Hepatocyte (in vitro differentiated cells): ENCODE data around the gene SCN7A. TPM values are rescaled to one million over a fixed set of nuclear protein-coding genes. Genes with fewer than 3 reads are reported as not detected.
A peak's percentile ranks its signal among the peaks of the same experiment; 100 is the strongest.

Experiments
- DNase-seq: peaks from one replicate; pipeline ENCODE4 v3.0.0-alpha.2; 2016; ENCODE audit warnings: low spot score
- H2AFZ ChIP-seq: fragments of 200-600 bp; sonication (generic); 2 replicates; pipeline ENCODE4 v1.6.0; 2016; ENCODE audit warnings: antibody characterized with exemption, mild to moderate bottlenecking
- H3K27ac ChIP-seq: fragments of 200-600 bp; sonication (generic); 2 replicates; pipeline ENCODE4 v1.5.1; 2016; ENCODE audit warnings: mild to moderate bottlenecking
- H3K27me3 ChIP-seq: fragments of 200-600 bp; sonication (generic); 2 replicates; pipeline ENCODE4 v1.6.1; 2016
- H3K36me3 ChIP-seq: fragments of 200-600 bp; sonication (generic); replicated peaks from 2 replicates; pipeline ENCODE4 v1.5.1; 2016; ENCODE audit warnings: low read depth; ENCODE audit not compliant: insufficient read depth
- H3K4me1 ChIP-seq: fragments of 200-600 bp; sonication (generic); 2 replicates; pipeline ENCODE4 v1.5.1; 2016; ENCODE audit warnings: mild to moderate bottlenecking, moderate library complexity; ENCODE audit not compliant: insufficient read depth
- H3K4me2 ChIP-seq: fragments of 200-600 bp; sonication (generic); 2 replicates; pipeline ENCODE4 v1.6.0; 2016
- H3K4me3 ChIP-seq: fragments of 200-600 bp; sonication (generic); 2 replicates; pipeline ENCODE4 v1.5.1; 2016; ENCODE audit warnings: mild to moderate bottlenecking
- H3K79me2 ChIP-seq: fragments of 200-600 bp; sonication (generic); 2 replicates; pipeline ENCODE4 v1.6.0; 2017; ENCODE audit warnings: mild to moderate bottlenecking
- H3K9me2 ChIP-seq: fragments of 200-600 bp; sonication (generic); replicated peaks from 2 replicates; pipeline ENCODE4 v1.6.0; 2017; ENCODE audit warnings: mild to moderate bottlenecking; ENCODE audit not compliant: insufficient read depth
- H3K9me3 ChIP-seq: fragments of 200-600 bp; sonication (generic); 2 replicates; pipeline ENCODE4 v1.5.1; 2016; ENCODE audit warnings: low read depth, mild to moderate bottlenecking
- H4K20me1 ChIP-seq: fragments of 200-600 bp; sonication (generic); 2 replicates; pipeline ENCODE4 v1.6.0; 2016; ENCODE audit warnings: mild to moderate bottlenecking; ENCODE audit not compliant: insufficient read depth, poor library complexity, severe bottlenecking
- CTCF ChIP-seq: fragments of 200-600 bp; sonication (generic); IDR thresholded peaks from 2 replicates; pipeline ENCODE4 v1.5.1; 2016; ENCODE audit warnings: antibody characterized with exemption, mild to moderate bottlenecking; ENCODE audit not compliant: poor library complexity
- EZH2 ChIP-seq: fragments of 200-600 bp; sonication (generic); IDR thresholded peaks from 2 replicates; pipeline ENCODE4 v1.6.1; 2016; ENCODE audit warnings: antibody characterized with exemption, mild to moderate bottlenecking, borderline replicate concordance
- EZH2phosphoT487 ChIP-seq: fragments of 200-600 bp; sonication (generic); IDR thresholded peaks from one replicate; pipeline ENCODE4 v1.6.1; 2018; ENCODE audit warnings: antibody characterized with exemption, mild to moderate bottlenecking, low read depth, moderate library complexity; ENCODE audit not compliant: unreplicated experiment, severe bottlenecking
- WGBS: methylation state at CpG from one replicate; pipeline ENCODE4 v1.1.6; 2016; ENCODE audit warnings: low lambda C conversion rate; ENCODE audit errors: missing lambda C conversion rate; 5-methylcytosine and 5-hydroxymethylcytosine counted together
- polyA plus RNA-seq: library from polyadenylated mRNA; unstranded; fragments of >200 nt; fragmentation: Nextera tagmentation; extraction: Ambion mirVana; gene quantifications from 2 replicates; pipeline ENCODE4 v1.2.1, GENCODE V29; 2016
- total RNA-seq: library from RNA; depleted of rRNA; stranded (reverse); fragments of >200 nt; gene quantifications from 2 replicates; pipeline ENCODE4 v1.2.3, GENCODE V29; 2014

SCN7A gene
- total and polyA plus RNA-seq, 2 experiments from 2014 or later = 0.29 to 5.0 TPM

GRCh38 chr2:166417669-166418068 is 76.4 kb downstream of the SCN7A start:
- no peaks in the 10 kb centered on the region for H3K27me3 ChIP-seq
- H3K4me2 ChIP-seq = no peak overlapping the region
- H3K9me2 ChIP-seq = no peaks in the 10 kb centered on the region
- no peaks in the 10 kb centered on the region for H4K20me1 ChIP-seq
- H3K4me1 ChIP-seq = no peaks in the 10 kb centered on the region
- WGBS = 61% methylated on average over 2 of the region's 2 CpGs
- H3K9me3 ChIP-seq = no peaks in the 10 kb centered on the region
- H2AFZ ChIP-seq = no peak overlapping the region
- H3K27ac ChIP-seq = no peak overlapping the region
- H3K4me3 ChIP-seq = no peak overlapping the region
- peak; percentile 14 for DNase-seq
- H3K79me2 ChIP-seq = no peaks in the 10 kb centered on the region
- TF ChIP-seq EZH2 (no peak), CTCF (peak; percentile 32), EZH2phosphoT487 (no peak)
- H3K36me3 ChIP-seq = no peaks in the 10 kb centered on the region

GRCh38 chr2:166413255-166413654 is 80.8 kb downstream of the SCN7A start:
- no peaks in the 10 kb centered on the region for H3K9me3 ChIP-seq
- no peak for DNase-seq
- no peaks in the 10 kb centered on the region for H3K36me3 ChIP-seq
- no peaks in the 10 kb centered on the region for H3K79me2 ChIP-seq
- no peaks in the 10 kb centered on the region for H3K4me1 ChIP-seq
- H3K4me2 ChIP-seq = no peak overlapping the region
- no peaks in the 10 kb centered on the region for H3K27me3 ChIP-seq
- H3K27ac ChIP-seq = no peak overlapping the region
- 88% methylated on average over 1 of the region's 1 CpG for whole genome bisulfite sequencing
- H4K20me1 ChIP-seq = no peaks in the 10 kb centered on the region
- no peaks in the 10 kb centered on the region for H3K9me2 ChIP-seq
- no peak overlapping the region for H2AFZ ChIP-seq
- no peak overlapping the region for H3K4me3 ChIP-seq
- TF ChIP-seq EZH2phosphoT487 (no peak), CTCF (no peak), EZH2 (no peak)

GRCh38 chr2:166411473-166412230 is 82.4 kb downstream of the SCN7A start:
- Histone ChIP-seq H3K27ac (no peak overlapping the region), H2AFZ (no peak overlapping the region), H3K9me2 (no peaks in the 10 kb centered on the region), H3K4me3 (no peak overlapping the region), H3K79me2 (no peaks in the 10 kb centered on the region), H3K4me2 (no peak overlapping the region), H3K27me3 (no peaks in the 10 kb centered on the region), H3K36me3 (no peaks in the 10 kb centered on the region), H3K9me3 (no peaks in the 10 kb centered on the region), H4K20me1 (no peaks in the 10 kb centered on the region), H3K4me1 (no peaks in the 10 kb centered on the region)
- TF ChIP-seq EZH2phosphoT487 (no peak), EZH2 (no peak), CTCF (no peak)
- WGBS = 63% methylated on average over 6 of the region's 6 CpGs
- DNase-seq = no peak
